Activated CD8-positive, alpha-beta T cell treated with anti-CD3 and anti-CD28 coated beads, Interleukin-2, amount 10 ng/mL, durations not matched to agents 7 days and 5 days (primary cell): ENCODE data around the gene ABCA9. TPM values are rescaled to one million over a fixed set of nuclear protein-coding genes. Genes with fewer than 3 reads are reported as not detected.

Experiments used
- ATAC-seq: fragments of 150-1000 bp; cut with Tn5 transposase; one replicate; pipeline ENCODE4 v1.10.0; 2021; ENCODE audit warnings: moderate library complexity
- CTCF ChIA-PET: fragments of 350-600 bp; sonication (Branson Sonifier 250); formaldehyde crosslinking; loops from one replicate; lab custom pipeline; 2021; ENCODE audit warnings: antibody characterized with exemption; lab: Charles Lee
- POLR2A ChIA-PET: fragments of 350-600 bp; sonication (Branson Sonifier 250); formaldehyde crosslinking; loops from one replicate; lab custom pipeline; 2021; ENCODE audit warnings: antibody characterized with exemption; lab: Charles Lee
- DNase-seq: peaks from one replicate; pipeline ENCODE4 v3.0.0-alpha.2; 2020
- H3K27ac Mint-ChIP-seq: one replicate; pipeline ENCODE4 v1.8.0; 2021; ENCODE audit warnings: mild to moderate bottlenecking, mixed read lengths
- H3K27me3 Mint-ChIP-seq: one replicate; pipeline ENCODE4 v1.8.0; 2021; ENCODE audit warnings: low read depth, mixed read lengths
- H3K36me3 Mint-ChIP-seq: one replicate; pipeline ENCODE4 v1.8.0; 2021; ENCODE audit warnings: low read depth, mixed read lengths
- H3K4me1 Mint-ChIP-seq: one replicate; pipeline ENCODE4 v1.8.0; 2021; ENCODE audit warnings: low read depth, mixed read lengths
- H3K4me3 Mint-ChIP-seq: one replicate; pipeline ENCODE4 v1.8.0; 2021; ENCODE audit warnings: mild to moderate bottlenecking, mixed read lengths
- H3K9me3 Mint-ChIP-seq: one replicate; pipeline ENCODE4 v1.8.0; 2022; ENCODE audit warnings: mixed read lengths; ENCODE audit not compliant: insufficient read depth
- total RNA-seq, 2 experiments: library from RNA; stranded (reverse); gene quantifications; one replicate each; pipeline ENCODE4 v1.2.3, GENCODE V29; 2021

ABCA9 gene
- total RNA-seq, 2 experiments from 2014 or later: not detected

DNA sequence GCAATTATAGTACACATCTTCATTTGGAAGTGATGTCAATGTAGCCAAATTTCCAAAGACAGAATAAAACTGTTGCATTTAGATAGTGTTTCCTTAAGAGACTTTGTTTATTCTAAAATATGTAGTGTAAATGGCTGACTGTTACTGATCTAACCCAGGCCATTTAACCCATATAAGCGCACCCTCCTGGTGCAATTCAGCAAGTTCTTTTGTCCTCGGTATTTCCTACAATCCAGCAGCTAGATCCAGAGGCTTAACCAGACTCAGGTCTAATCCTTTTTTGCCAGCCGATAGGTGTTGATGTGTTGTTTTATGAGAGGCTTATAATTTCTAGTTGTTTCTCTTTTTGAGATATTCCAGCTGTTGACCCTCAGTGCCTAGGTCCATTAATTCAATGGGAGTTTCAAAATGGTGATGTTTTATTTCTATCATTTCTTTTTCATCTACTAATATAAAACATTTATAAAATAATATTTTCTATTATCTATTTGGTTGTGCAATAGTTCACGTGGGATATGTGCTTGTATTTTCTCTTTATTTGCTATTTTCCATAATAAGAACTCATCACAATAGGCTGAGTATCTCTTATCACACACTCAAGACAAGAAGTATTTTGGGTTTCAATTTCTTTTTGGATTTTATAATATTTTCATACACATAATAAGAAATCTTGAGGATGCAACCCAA, 14.5 kb downstream of the ABCA9 start:
- Mint-ChIP-seq H3K27me3 (no peaks in the 10 kb centered on the region), H3K9me3 (no peaks in the 10 kb centered on the region), H3K27ac (no peak overlapping the region), H3K4me3 (no peak overlapping the region), H3K4me1 (peaks cover 21% of the 10 kb centered on the region), H3K36me3 (no peaks in the 10 kb centered on the region)
- ChIA-PET CTCF (no interaction called here), POLR2A (no interaction called here)
- ATAC-seq: no peak
- DNase-seq: no peak

DNA sequence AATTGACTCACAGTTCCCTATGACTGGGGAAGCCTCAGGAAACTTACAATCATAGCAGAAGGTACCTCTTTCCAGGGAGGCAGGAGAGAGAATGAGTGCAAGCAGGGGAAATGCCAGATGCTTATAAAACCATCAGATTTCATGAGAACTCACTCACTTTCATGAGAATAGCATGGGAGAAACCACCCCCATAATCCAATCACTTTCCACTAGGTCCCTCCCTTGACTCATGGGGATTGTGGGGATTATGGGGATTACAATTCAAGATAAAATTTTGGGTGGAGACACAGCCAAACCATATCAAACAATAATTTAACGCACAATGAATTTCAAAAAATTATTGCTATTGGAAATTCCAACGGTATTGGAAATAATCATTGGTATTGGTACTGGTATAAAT, 15.1 kb downstream of the ABCA9 start:
- H3K27ac Mint-ChIP-seq: no peak overlapping the region
- ATAC-seq: no peak
- no peaks in the 10 kb centered on the region for H3K9me3 Mint-ChIP-seq
- peaks cover 21% of the 10 kb centered on the region for H3K4me1 Mint-ChIP-seq
- CTCF ChIA-PET: no interaction called here
- H3K36me3 Mint-ChIP-seq: no peaks in the 10 kb centered on the region
- no peak for DNase-seq
- no peak overlapping the region for H3K4me3 Mint-ChIP-seq
- H3K27me3 Mint-ChIP-seq: no peaks in the 10 kb centered on the region
- POLR2A ChIA-PET: no interaction called here

DNA sequence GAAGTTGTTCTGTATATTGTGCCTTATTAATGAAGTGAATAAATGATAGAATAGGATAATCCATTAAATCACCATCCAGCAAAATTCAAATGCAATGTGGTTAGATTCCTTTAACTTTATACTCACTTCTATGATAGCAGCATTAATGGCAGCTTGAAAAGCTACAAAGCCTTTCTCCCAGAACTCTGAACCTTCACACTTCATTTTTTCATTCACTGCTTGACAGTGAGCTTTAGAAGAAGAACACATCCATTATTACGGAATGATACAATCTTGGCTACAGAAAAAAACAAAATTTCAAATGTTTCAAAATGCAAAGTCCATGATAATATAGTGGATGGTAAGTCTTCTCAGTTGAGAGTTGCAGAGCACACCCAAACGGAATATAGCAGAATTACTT, 16.4 kb downstream of the ABCA9 start:
- CTCF ChIA-PET: no interaction called here
- Mint-ChIP-seq H3K27ac (no peak overlapping the region), H3K4me3 (no peak overlapping the region)

DNA sequence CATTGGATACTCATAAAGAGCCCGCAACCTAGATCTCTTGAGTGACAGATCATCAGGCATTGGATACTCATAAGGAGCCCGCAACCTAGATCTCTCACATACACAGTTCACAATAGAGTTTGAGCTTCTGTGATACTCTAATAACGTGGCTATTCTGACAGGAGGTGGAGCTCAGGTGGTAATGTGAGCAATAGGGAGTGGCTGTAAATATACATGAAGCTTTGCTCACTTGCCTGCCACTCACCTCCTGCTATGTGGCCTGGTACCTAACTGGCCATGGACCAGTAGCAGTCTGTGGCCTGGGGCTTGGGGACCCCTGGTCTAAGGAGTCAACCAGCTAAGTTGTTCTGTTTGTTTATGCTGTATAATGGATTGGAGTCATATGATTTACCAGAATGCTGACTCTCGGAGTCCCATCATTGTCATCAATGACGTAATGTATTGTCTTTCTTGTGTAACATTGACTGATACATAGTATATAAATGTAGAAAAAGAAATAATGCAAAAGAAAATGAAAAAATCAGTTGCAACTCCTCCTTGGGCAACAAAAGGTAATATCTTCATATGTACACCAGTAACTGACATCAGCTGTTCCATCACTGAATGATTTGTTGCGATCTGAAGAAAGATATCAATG, 17.5 kb downstream of the ABCA9 start:
- CTCF ChIA-PET: no interaction called here
- no peak overlapping the region for H3K27ac Mint-ChIP-seq
- POLR2A ChIA-PET: no interaction called here
- H3K27me3 Mint-ChIP-seq: peaks cover 4% of the 10 kb centered on the region
- ATAC-seq (no peak), DNase-seq (no peak)
- H3K36me3 Mint-ChIP-seq: no peaks in the 10 kb centered on the region
- peaks cover 9% of the 10 kb centered on the region for H3K4me1 Mint-ChIP-seq
- H3K9me3 Mint-ChIP-seq: no peaks in the 10 kb centered on the region
- H3K4me3 Mint-ChIP-seq: no peak overlapping the region

More for the DNA sequence above, 16.4 kb downstream of the ABCA9 start:
- Mint-ChIP-seq H3K27me3 (no peaks in the 10 kb centered on the region), H3K36me3 (no peaks in the 10 kb centered on the region), H3K4me1 (peaks cover 21% of the 10 kb centered on the region), H3K9me3 (no peaks in the 10 kb centered on the region)
- POLR2A ChIA-PET: no interaction called here
- DNase-seq (no peak), ATAC-seq (no peak)

DNA sequence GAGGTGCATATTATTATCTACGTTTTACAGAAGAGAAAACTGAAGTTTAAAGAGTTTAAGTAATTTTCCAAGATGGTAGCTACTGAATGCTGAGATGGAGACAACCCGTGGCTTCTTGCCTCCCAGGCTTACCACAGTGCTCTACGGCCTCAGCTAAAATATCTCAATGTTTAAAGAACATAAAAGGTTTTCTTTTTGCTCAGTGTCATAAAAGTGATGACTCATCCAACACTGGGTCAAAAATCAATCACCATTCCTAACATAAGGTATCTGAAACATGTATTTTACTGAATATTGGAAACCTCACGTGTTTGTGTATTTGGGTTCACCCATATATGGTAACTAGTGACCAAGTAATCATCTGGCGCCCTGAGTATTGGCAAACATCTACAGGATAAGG, 18.4 kb downstream of the ABCA9 start:
- no peak overlapping the region for H3K27ac Mint-ChIP-seq
- no peaks in the 10 kb centered on the region for H3K4me1 Mint-ChIP-seq
- CTCF ChIA-PET: no interaction called here
- DNase-seq: no peak
- POLR2A ChIA-PET: no interaction called here
- peaks cover 4% of the 10 kb centered on the region for H3K27me3 Mint-ChIP-seq
- no peaks in the 10 kb centered on the region for H3K36me3 Mint-ChIP-seq
- peaks cover 3% of the 10 kb centered on the region for H3K9me3 Mint-ChIP-seq
- no peak overlapping the region for H3K4me3 Mint-ChIP-seq
- no peak for ATAC-seq

DNA sequence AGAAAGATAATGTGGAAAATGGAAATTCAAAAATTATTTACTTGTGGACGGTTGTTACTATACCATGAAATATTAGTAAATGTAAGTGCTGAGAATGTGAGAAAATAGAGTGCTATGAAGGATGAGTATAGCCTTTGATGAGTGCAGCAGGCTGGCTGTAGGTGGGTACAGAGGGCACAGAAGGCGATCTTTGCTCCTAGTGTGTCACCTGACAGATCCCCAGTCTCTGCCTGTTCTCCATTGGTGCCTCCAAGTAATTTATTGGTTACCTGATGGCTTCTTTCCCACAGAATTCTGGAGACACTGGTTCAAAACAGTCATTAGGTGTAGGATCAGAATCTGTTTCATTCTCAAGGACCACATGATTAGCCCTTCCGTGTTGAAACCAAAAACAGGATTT, 28.9 kb downstream of the ABCA9 start:
- ATAC-seq: no peak
- H3K27me3 Mint-ChIP-seq: no peaks in the 10 kb centered on the region
- H3K4me3 Mint-ChIP-seq: no peak overlapping the region

DNA sequence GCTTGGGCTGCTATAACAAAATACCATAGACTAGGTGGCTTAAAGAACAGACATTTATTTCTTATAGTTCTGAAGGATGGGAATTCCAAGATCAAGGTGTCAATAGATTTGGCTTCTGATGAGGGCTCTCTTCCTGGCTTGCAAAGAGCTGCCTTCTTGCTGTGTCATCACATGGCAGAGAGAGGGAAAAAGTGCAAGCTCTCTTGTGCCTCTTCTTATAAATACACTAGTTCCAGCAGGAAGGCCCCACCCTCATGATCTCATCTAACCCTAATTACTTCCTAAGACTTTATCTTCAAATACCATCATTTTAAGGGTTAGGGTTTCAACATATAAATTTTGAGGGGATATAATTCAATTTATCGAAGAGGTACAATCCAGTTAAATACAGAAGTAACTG, 30.6 kb downstream of the ABCA9 start:
- no peak for DNase-seq
- Mint-ChIP-seq H3K9me3 (no peaks in the 10 kb centered on the region), H3K27me3 (no peaks in the 10 kb centered on the region), H3K4me3 (no peak overlapping the region), H3K36me3 (no peaks in the 10 kb centered on the region), H3K4me1 (no peaks in the 10 kb centered on the region), H3K27ac (no peak overlapping the region)
- ChIA-PET POLR2A (no interaction called here), CTCF (no interaction called here)
- no peak for ATAC-seq

More for the DNA sequence above, 28.9 kb downstream of the ABCA9 start:
- ChIA-PET CTCF (no interaction called here), POLR2A (no interaction called here)
- Mint-ChIP-seq H3K27ac (no peak overlapping the region), H3K36me3 (no peaks in the 10 kb centered on the region), H3K9me3 (no peaks in the 10 kb centered on the region), H3K4me1 (no peaks in the 10 kb centered on the region)
- DNase-seq: no peak

DNA sequence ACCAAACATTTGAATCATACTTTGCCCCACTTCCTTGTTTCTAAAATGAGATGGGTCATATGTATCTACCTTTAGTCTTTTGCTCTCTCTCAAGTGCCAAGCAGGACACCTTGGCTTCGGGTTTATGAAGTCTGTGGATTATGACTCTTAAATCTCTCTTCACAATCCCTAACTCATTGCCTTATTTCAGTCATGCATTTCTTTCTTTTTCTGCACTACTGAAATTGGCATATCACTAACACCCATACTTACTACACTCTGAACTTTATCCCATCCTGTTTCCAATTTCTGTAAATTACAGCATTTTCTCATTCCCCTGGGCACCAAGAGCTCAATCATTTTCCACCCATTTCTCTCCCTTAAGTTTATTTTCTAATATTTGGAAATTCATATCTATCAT, 42.0 kb downstream of the ABCA9 start:
- Mint-ChIP-seq H3K27ac (no peak overlapping the region), H3K36me3 (no peaks in the 10 kb centered on the region), H3K9me3 (no peaks in the 10 kb centered on the region), H3K4me3 (no peak overlapping the region), H3K27me3 (peaks cover 6% of the 10 kb centered on the region), H3K4me1 (no peaks in the 10 kb centered on the region)
- ChIA-PET CTCF (no interaction called here), POLR2A (no interaction called here)
- ATAC-seq (no peak), DNase-seq (no peak)

DNA sequence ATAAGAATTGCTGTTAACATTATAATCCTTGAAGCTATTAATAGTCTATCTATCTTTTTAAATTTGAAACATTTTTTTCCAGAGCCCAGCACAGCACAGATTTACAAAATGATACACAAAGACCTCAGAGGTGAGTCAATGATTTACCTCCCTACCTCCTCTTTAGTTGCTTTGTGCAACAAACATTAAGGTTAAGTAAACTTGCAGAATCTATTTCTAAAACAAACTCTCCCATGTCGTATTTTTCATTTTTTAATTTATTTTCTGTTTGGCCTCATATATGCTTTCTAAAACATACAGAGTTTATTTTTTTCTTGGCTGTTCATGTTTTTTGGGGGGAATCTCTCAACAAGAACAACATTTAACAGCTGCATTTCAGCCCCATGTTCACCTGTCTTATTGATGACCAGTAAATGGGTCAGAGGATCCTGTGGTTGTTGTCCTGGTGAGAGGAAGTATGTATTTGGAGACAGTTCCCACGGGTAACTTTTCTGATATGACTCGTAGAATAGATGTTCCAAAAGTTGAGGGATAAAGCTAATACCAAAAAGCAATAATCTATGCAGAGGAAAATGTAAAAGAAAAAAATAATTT, 42.6 kb downstream of the ABCA9 start:
- Mint-ChIP-seq H3K4me3 (no peak overlapping the region), H3K4me1 (no peaks in the 10 kb centered on the region), H3K27ac (no peak overlapping the region), H3K9me3 (no peaks in the 10 kb centered on the region), H3K36me3 (no peaks in the 10 kb centered on the region), H3K27me3 (peaks cover 6% of the 10 kb centered on the region)
- ChIA-PET CTCF (no interaction called here), POLR2A (no interaction called here)
- ATAC-seq: no peak
- DNase-seq: no peak

DNA sequence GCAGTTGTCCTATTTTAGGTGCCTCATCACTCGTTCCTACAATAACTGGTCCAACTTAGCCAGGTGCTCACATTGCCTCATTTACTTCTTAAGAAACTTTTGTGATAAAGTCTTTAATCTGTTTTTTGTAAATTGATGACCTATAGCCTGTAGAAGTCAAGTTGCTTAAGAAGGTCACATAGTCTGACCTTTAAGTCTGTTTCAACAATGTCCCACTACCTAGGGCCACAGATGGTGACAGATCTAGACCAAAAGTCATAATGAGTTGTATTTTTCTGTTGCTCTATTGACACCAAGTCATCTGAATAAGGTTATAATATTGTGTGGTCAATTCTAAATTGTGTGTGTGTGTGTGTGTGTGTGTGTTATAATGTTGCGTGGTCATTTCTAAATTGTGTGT, 45.1 kb downstream of the ABCA9 start:
- DNase-seq: no peak
- Mint-ChIP-seq H3K27me3 (peaks cover 4% of the 10 kb centered on the region), H3K36me3 (no peaks in the 10 kb centered on the region), H3K9me3 (no peaks in the 10 kb centered on the region), H3K4me3 (no peak overlapping the region), H3K27ac (no peak overlapping the region), H3K4me1 (no peaks in the 10 kb centered on the region)
- ChIA-PET POLR2A (no interaction called here), CTCF (no interaction called here)
- no peak for ATAC-seq

DNA sequence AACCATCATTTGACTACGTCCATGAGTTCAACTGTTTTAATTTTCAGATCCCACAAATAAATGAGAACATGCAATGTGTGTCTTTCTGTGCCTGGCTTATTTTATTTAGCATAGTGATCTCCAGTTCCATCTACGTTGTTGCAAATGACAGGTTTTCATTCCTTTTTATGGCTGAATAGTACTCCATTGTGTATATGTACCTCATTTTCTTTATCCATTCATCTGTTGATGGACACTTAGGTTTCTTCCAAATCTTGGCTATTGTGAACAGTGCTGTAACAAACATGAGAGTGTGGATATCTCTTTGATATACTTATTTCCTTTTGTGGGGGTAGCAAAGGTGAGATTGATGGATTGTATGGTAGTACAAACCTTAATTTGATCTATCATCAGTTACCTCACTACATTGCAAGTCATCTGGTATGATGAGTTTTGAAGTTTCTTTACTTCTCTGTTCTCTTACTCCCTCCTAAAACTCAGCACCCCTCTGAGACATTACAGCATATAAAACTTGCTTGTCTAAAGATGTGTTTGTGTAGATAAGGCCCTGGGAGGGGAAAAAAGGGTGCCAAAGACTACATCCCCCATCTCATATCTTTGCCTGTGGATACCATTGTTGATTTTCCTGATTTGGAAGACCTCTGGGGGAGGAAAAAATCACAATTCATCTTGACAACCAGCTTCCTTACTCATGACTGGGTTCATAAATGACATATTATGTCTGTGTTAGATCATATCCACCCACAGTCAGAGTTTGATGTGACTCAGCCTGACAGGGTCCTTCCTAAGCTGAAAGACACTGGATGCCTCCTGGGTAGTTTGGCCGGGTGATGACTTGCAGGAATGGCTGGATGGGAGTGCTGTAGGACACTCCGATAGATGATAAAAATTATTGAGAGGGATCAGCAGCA, 47.6 kb downstream of the ABCA9 start:
- H3K27me3 Mint-ChIP-seq: no peaks in the 10 kb centered on the region
- CTCF ChIA-PET: no interaction called here
- H3K36me3 Mint-ChIP-seq: no peaks in the 10 kb centered on the region
- POLR2A ChIA-PET: no interaction called here
- DNase-seq (no peak), ATAC-seq (no peak)
- H3K4me3 Mint-ChIP-seq: no peak overlapping the region
- no peaks in the 10 kb centered on the region for H3K4me1 Mint-ChIP-seq
- H3K9me3 Mint-ChIP-seq: no peaks in the 10 kb centered on the region
- no peak overlapping the region for H3K27ac Mint-ChIP-seq

DNA sequence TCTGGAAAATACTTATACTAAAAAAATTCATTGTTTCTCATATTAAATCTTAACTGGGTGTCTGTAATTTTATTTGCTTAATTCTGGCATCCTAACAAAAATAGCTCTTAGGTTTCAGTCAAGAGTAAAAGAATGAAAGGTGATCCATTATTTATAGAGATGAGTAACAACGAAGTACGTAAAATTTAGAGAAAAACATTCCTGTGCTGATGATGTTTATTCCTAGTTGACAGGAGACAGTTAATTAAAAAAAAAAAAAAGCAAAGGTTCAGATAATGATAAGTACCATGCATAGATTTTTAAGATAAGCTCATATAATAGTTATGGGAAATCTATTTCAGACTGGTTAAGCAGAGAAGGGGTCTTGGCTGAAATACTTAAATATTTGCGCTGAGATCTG, 50.8 kb downstream of the ABCA9 start:
- ATAC-seq (no peak), DNase-seq (no peak)
- H3K36me3 Mint-ChIP-seq: no peaks in the 10 kb centered on the region
- H3K4me1 Mint-ChIP-seq: no peaks in the 10 kb centered on the region
- no peaks in the 10 kb centered on the region for H3K9me3 Mint-ChIP-seq
- ChIA-PET POLR2A (no interaction called here), CTCF (no interaction called here)
- H3K4me3 Mint-ChIP-seq: no peak overlapping the region
- no peaks in the 10 kb centered on the region for H3K27me3 Mint-ChIP-seq
- no peak overlapping the region for H3K27ac Mint-ChIP-seq
